HEK293 (cell line): ENCODE measurements around the gene PRUNE2.

Experiments
- CTCF ChIA-PET: fragments of 350-600 bp; formaldehyde crosslinking; extraction: SDS; loops from one replicate; lab custom pipeline; 2021; ENCODE audit warnings: antibody characterized with exemption; lab: Yijun Ruan, JAX
- POLR2A ChIA-PET: fragments of 300-600 bp; formaldehyde crosslinking; extraction: SDS; loops from one replicate; lab custom pipeline; 2020; ENCODE audit warnings: antibody characterized with exemption, inconsistent platforms; lab: Yijun Ruan, JAX
- H3K27ac ChIP-seq: fragments of 200-500 bp; sonication (Bioruptor generic); 2 replicates; pipeline ENCODE4 v1.5.1; 2014; ENCODE audit warnings: low read depth, low read length, control low read depth, inconsistent platforms; ENCODE audit errors: extremely low read depth
- H3K36me3 ChIP-seq, 2 experiments: fragments of 200-500 bp in 1 of 2; sonication (Bioruptor generic) in 1 of 2; 1 replicate in 1 of 2; 2 replicates in 1 of 2; pipeline ENCODE4 v1.5.1; 2014 to 2017; ENCODE audit warnings: inconsistent platforms in 2 of 2, low read length in 2 of 2; ENCODE audit not compliant: control insufficient read depth in 2 of 2, insufficient read depth in 1 of 2
- H3K4me1 ChIP-seq: fragments of 200-500 bp; sonication (Bioruptor generic); 2 replicates; pipeline ENCODE4 v1.5.1; 2014; ENCODE audit warnings: mild to moderate bottlenecking, low read length, inconsistent platforms; ENCODE audit not compliant: control insufficient read depth, insufficient read depth
- H3K4me3 ChIP-seq: 2 replicates; pipeline ENCODE4 v1.5.1; 2011; ENCODE audit warnings: low read depth, mild to moderate bottlenecking, control low read depth, low read length, moderate library complexity
- H3K9me3 ChIP-seq: fragments of 200-500 bp; sonication (Bioruptor generic); 2 replicates; pipeline ENCODE4 v1.5.1; 2014; ENCODE audit warnings: low read depth, low read length, inconsistent platforms; ENCODE audit not compliant: control insufficient read depth, insufficient read depth
- IKZF3 ChIP-seq: fragments of 450-650 bp; IDR thresholded peaks from 2 replicates; pipeline ENCODE4 v1.5.0; 2018; ENCODE audit warnings: missing biosample characterization, mild to moderate bottlenecking, missing genetic modification characterization, moderate library complexity
- KLF17 ChIP-seq: fragments of 450-650 bp; formaldehyde crosslinking; IDR thresholded peaks from 2 replicates; pipeline ENCODE4 v1.5.1; 2016; ENCODE audit warnings: missing biosample characterization, missing genetic modification characterization
- PBX3 ChIP-seq: sonication (generic); formaldehyde crosslinking; IDR thresholded peaks from 2 replicates; pipeline ENCODE4 v1.8.1; 2022; ENCODE audit warnings: mild to moderate bottlenecking, moderate library complexity, missing genetic modification reagents
- WT1 ChIP-seq: fragments of 450-650 bp; formaldehyde crosslinking; IDR thresholded peaks from 2 replicates; pipeline ENCODE4 v1.5.1; 2016; ENCODE audit warnings: missing biosample characterization, missing genetic modification characterization
- ZNF121 ChIP-seq: fragments of 450-650 bp; formaldehyde crosslinking; IDR thresholded peaks from 2 replicates; pipeline ENCODE4 v1.5.1; 2016; ENCODE audit warnings: missing biosample characterization, missing genetic modification characterization
- ZNF146 ChIP-seq: fragments of 450-650 bp; formaldehyde crosslinking; IDR thresholded peaks from 2 replicates; pipeline ENCODE4 v1.5.1; 2016; ENCODE audit warnings: missing biosample characterization, missing genetic modification characterization
- ZNF211 ChIP-seq: fragments of 450-650 bp; formaldehyde crosslinking; IDR thresholded peaks from 2 replicates; pipeline ENCODE4 v1.5.1; 2016; ENCODE audit warnings: low read depth, missing biosample characterization, missing genetic modification characterization
- ZNF311 ChIP-seq: fragments of 450-650 bp; formaldehyde crosslinking; IDR thresholded peaks from 2 replicates; pipeline ENCODE4 v1.5.1; 2017; ENCODE audit warnings: missing biosample characterization, missing genetic modification characterization, borderline replicate concordance
- ZNF433 ChIP-seq: fragments of 450-650 bp; formaldehyde crosslinking; IDR thresholded peaks from 2 replicates; pipeline ENCODE4 v1.5.1; 2016; ENCODE audit warnings: missing biosample characterization, missing genetic modification characterization, low read depth
- ZNF473 ChIP-seq: fragments of 450-650 bp; formaldehyde crosslinking; IDR thresholded peaks from 2 replicates; pipeline ENCODE4 v1.5.1; 2017; ENCODE audit warnings: missing biosample characterization, missing genetic modification characterization
- ZNF596 ChIP-seq: fragments of 450-650 bp; IDR thresholded peaks from 2 replicates; pipeline ENCODE4 v1.5.0; 2018; ENCODE audit warnings: missing biosample characterization, mild to moderate bottlenecking, missing genetic modification characterization, moderate library complexity
- ZNF626 ChIP-seq: fragments of 450-650 bp; sonication (Bioruptor Pico); formaldehyde crosslinking; IDR thresholded peaks from 2 replicates; pipeline ENCODE4 v1.5.1; 2018; ENCODE audit warnings: missing biosample characterization, missing genetic modification characterization, inconsistent platforms
- ZNF629 ChIP-seq: fragments of 450-650 bp; formaldehyde crosslinking; IDR thresholded peaks from 2 replicates; pipeline ENCODE4 v1.5.1; 2017; ENCODE audit warnings: missing biosample characterization, missing genetic modification characterization
- ZNF654 ChIP-seq: fragments of 450-650 bp; formaldehyde crosslinking; IDR thresholded peaks from 2 replicates; pipeline ENCODE4 v1.5.1; 2016; ENCODE audit warnings: low read depth, missing biosample characterization, missing genetic modification characterization
- ZNF776 ChIP-seq: fragments of 450-650 bp; formaldehyde crosslinking; IDR thresholded peaks from 2 replicates; pipeline ENCODE4 v1.5.0; 2017; ENCODE audit warnings: missing biosample characterization, missing genetic modification characterization, borderline replicate concordance
- ZNF785 ChIP-seq: fragments of 450-650 bp; formaldehyde crosslinking; IDR thresholded peaks from 2 replicates; pipeline ENCODE4 v1.5.1; 2016; ENCODE audit warnings: missing biosample characterization, missing genetic modification characterization
- ZNF830 ChIP-seq: fragments of 450-650 bp; IDR thresholded peaks from 2 replicates; pipeline ENCODE4 v1.5.0; 2018; ENCODE audit warnings: missing biosample characterization, missing genetic modification characterization, low read depth, mild to moderate bottlenecking, moderate library complexity
- TF ChIP-seq, protein P1 (sequence below): fragments of 450-650 bp; formaldehyde crosslinking; IDR thresholded peaks from 2 replicates; pipeline ENCODE4 v1.5.1; 2016; ENCODE audit warnings: missing biosample characterization, missing genetic modification characterization
- TF ChIP-seq, protein P2 (sequence below): fragments of 450-650 bp; formaldehyde crosslinking; conservative IDR thresholded peaks from 2 replicates; pipeline ENCODE4 v1.5.1; 2016; ENCODE audit warnings: low read depth, missing biosample characterization, missing genetic modification characterization
- TF ChIP-seq, protein P3 (sequence below): fragments of 450-650 bp; formaldehyde crosslinking; IDR thresholded peaks from 2 replicates; pipeline ENCODE4 v1.5.1; 2016; ENCODE audit warnings: missing biosample characterization, missing genetic modification characterization

PRUNE2 gene

DNA sequence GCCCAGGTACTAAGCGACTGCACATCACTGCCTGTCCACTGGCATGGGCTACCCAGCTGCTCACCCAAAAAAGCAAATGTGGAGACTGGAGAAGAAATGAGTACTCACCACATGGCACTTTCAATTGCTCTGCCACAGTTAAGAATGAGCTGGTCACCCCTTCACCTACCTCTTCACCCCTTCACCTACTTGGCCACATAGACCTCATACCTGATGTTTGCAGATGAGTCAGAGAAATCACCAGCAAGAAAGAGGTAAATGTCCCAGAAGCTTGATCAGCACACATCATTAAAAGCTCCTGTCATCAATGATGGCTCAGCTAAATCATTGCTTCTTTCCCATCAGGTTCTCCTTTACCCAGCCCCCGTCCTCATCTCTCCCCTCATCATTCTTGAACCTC, 7.6 kb upstream of the PRUNE2 start:
- no peaks in the 10 kb centered on the region for H3K9me3 ChIP-seq
- CTCF ChIA-PET = interaction anchor here (0.6 to 0.7 kb wide), 2 partner anchors 73 to 101 kb away, joined by 3 to 4 read pairs; no protein-coding TSS in a partner anchor
- no peak overlapping the region for H3K27ac ChIP-seq
- no peaks in the 10 kb centered on the region for H3K4me1 ChIP-seq
- H3K4me3 ChIP-seq = no peak overlapping the region
- POLR2A ChIA-PET = no interaction called here
- TF ChIP-seq WT1 (tag by site-specific recombination) = no peak
- TF ChIP-seq IKZF3 (tag by site-specific recombination) = no peak
- TF ChIP-seq, protein P1, sequence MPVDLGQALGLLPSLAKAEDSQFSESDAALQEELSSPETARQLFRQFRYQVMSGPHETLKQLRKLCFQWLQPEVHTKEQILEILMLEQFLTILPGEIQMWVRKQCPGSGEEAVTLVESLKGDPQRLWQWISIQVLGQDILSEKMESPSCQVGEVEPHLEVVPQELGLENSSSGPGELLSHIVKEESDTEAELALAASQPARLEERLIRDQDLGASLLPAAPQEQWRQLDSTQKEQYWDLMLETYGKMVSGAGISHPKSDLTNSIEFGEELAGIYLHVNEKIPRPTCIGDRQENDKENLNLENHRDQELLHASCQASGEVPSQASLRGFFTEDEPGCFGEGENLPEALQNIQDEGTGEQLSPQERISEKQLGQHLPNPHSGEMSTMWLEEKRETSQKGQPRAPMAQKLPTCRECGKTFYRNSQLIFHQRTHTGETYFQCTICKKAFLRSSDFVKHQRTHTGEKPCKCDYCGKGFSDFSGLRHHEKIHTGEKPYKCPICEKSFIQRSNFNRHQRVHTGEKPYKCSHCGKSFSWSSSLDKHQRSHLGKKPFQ (tag by site-specific recombination) = no peak
- TF ChIP-seq ZNF596 (tag by site-specific recombination) = no peak
- no peak for TF ChIP-seq ZNF211 (tag by site-specific recombination)
- TF ChIP-seq, protein P2, sequence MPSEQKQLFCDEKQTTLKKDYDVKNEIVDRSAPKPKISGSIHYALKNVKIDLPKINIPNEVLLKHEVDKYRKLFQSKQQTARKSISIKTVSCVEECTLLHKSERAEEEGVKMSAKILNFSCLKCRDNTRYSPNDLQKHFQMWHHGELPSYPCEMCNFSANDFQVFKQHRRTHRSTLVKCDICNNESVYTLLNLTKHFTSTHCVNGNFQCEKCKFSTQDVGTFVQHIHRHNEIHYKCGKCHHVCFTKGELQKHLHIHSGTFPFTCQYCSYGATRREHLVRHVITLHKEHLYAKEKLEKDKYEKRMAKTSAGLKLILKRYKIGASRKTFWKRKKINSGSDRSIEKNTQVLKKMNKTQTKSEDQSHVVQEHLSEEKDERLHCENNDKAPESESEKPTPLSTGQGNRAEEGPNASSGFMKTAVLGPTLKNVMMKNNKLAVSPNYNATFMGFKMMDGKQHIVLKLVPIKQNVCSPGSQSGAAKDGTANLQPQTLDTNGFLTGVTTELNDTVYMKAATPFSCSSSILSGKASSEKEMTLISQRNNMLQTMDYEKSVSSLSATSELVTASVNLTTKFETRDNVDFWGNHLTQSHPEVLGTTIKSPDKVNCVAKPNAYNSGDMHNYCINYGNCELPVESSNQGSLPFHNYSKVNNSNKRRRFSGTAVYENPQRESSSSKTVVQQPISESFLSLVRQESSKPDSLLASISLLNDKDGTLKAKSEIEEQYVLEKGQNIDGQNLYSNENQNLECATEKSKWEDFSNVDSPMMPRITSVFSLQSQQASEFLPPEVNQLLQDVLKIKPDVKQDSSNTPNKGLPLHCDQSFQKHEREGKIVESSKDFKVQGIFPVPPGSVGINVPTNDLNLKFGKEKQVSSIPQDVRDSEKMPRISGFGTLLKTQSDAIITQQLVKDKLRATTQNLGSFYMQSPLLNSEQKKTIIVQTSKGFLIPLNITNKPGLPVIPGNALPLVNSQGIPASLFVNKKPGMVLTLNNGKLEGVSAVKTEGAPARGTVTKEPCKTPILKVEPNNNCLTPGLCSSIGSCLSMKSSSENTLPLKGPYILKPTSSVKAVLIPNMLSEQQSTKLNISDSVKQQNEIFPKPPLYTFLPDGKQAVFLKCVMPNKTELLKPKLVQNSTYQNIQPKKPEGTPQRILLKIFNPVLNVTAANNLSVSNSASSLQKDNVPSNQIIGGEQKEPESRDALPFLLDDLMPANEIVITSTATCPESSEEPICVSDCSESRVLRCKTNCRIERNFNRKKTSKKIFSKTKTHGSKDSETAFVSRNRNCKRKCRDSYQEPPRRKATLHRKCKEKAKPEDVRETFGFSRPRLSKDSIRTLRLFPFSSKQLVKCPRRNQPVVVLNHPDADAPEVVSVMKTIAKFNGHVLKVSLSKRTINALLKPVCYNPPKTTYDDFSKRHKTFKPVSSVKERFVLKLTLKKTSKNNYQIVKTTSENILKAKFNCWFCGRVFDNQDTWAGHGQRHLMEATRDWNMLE (tag by site-specific recombination) = no peak
- H3K36me3 ChIP-seq = no peaks in the 10 kb centered on the region

DNA sequence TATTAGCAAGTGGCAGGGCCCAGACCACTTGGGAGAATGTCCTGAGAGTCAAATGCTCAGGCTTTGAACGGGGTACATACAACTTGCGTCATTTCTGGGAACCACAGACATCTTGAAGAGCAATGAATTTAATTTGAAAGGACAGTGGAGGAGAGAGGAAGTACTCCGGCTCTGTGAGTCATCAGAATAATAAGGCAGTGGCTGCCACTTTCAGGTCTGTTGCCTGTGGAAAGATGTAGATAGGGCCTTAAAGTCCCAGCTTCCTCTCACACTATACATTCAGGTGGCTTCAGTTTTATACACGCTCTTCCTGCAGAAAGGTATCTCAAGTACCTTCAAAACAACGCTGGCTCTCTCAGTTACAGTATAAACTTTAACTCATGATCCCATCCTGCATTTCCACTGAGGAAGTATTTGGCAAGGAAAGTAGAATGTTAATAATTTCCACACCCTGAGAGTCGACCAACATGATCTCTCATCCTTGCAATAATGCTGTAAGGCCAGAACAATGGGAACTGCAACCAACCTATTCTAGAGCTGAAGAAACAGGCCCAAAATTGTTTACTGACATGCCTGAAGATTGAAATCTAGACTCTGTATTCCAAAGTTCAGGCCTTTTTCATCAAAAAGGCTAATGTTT, 6.8 kb upstream of the PRUNE2 start:
- Histone ChIP-seq H3K9me3 (no peaks in the 10 kb centered on the region), H3K4me1 (no peaks in the 10 kb centered on the region; the same call in 1 of the 2 replicates), H3K4me3 (no peak overlapping the region), H3K36me3 (no peaks in the 10 kb centered on the region), H3K27ac (no peak overlapping the region)
- ChIA-PET POLR2A (no interaction called here), CTCF (interaction anchor here (0.6 to 1.1 kb wide), 3 partner anchors 73 to 236 kb away, joined by 3 to 9 read pairs (median 3); no protein-coding TSS in a partner anchor)
- no peak for TF ChIP-seq ZNF311 (tag by site-specific recombination)
- TF ChIP-seq, protein P3, sequence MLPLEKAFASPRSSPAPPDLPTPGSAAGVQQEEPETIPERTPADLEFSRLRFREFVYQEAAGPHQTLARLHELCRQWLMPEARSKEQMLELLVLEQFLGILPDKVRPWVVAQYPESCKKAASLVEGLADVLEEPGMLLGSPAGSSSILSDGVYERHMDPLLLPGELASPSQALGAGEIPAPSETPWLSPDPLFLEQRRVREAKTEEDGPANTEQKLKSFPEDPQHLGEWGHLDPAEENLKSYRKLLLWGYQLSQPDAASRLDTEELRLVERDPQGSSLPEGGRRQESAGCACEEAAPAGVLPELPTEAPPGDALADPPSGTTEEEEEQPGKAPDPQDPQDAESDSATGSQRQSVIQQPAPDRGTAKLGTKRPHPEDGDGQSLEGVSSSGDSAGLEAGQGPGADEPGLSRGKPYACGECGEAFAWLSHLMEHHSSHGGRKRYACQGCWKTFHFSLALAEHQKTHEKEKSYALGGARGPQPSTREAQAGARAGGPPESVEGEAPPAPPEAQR (tag by site-specific recombination) = no peak
- TF ChIP-seq ZNF626 (tag by site-specific recombination) = no peak
- no peak for TF ChIP-seq ZNF830 (tag by site-specific recombination)
- TF ChIP-seq PBX3 (CRISPR knock-in tag) = no peak
- no peak for TF ChIP-seq KLF17 (tag by site-specific recombination)
- no peak for TF ChIP-seq ZNF473 (tag by site-specific recombination)
- TF ChIP-seq ZNF433 (tag by site-specific recombination) = no peak
- no peak for TF ChIP-seq ZNF654 (tag by site-specific recombination)
- TF ChIP-seq ZNF785 (tag by site-specific recombination) = no peak
- TF ChIP-seq ZNF121 (tag by site-specific recombination) = no peak
- TF ChIP-seq ZNF629 (tag by site-specific recombination) = no peak
- no peak for TF ChIP-seq ZNF776 (tag by site-specific recombination)
- TF ChIP-seq ZNF146 = no peak
